ENCODE results near the gene CACNB1. TPM values are rescaled to one million over a fixed set of nuclear protein-coding genes. Genes with fewer than 3 reads are reported as not detected.
"Not testable (repeated sequence)": the region's sequence is repeated elsewhere in the genome, so short reads cannot be mapped to it uniquely, and the experiment has no call there.

CACNB1 gene
- total RNA-seq, 1 donor from 2014 or later, result 13.8 TPM

- no peaks in the 10 kb centered on the region for H3K36me3 Mint-ChIP-seq (ENCODE audit: insufficient read depth)
- H3K4me3 Mint-ChIP-seq (ENCODE audit: low read depth), result no peak overlapping the region
- no peak overlapping the region for H3K27ac Mint-ChIP-seq
- no peak for DNase-seq (ENCODE audit: low spot score, unreplicated experiment)
- no peaks in the 10 kb centered on the region for H3K9me3 Mint-ChIP-seq (ENCODE audit: low read depth)
- no peak for TF ChIP-seq CTCF (IDR thresholded peaks at IDR 0.05; ENCODE audit: unreplicated experiment)
- H3K4me1 Mint-ChIP-seq (ENCODE audit: low read depth), result no peaks in the 10 kb centered on the region
- peaks cover 3% of the 10 kb centered on the region for H3K27me3 Mint-ChIP-seq
These were observed 65.9 kb downstream of the CACNB1 start for GRCh38 chr17:39131616-39132015.

- H3K36me3 Mint-ChIP-seq (ENCODE audit: insufficient read depth), result no peaks in the 10 kb centered on the region
- H3K9me3 Mint-ChIP-seq (ENCODE audit: low read depth), result no peaks in the 10 kb centered on the region
- no peaks in the 10 kb centered on the region for H3K4me1 Mint-ChIP-seq (ENCODE audit: low read depth)
- no peak for TF ChIP-seq CTCF (IDR thresholded peaks at IDR 0.05; ENCODE audit: unreplicated experiment)
- H3K27me3 Mint-ChIP-seq, result peaks cover 3% of the 10 kb centered on the region
- H3K27ac Mint-ChIP-seq, result no peak overlapping the region
- H3K4me3 Mint-ChIP-seq (ENCODE audit: low read depth), result no peak overlapping the region
- DNase-seq (ENCODE audit: low spot score, unreplicated experiment), result no peak
These were observed 67.3 kb downstream of the CACNB1 start for GRCh38 chr17:39130205-39130604.

- not testable (repeated sequence) for H3K27ac Mint-ChIP-seq; DNase-seq (ENCODE audit: low spot score, unreplicated experiment); H3K36me3 Mint-ChIP-seq (ENCODE audit: insufficient read depth); H3K4me3 Mint-ChIP-seq (ENCODE audit: low read depth); H3K27me3 Mint-ChIP-seq; H3K4me1 Mint-ChIP-seq (ENCODE audit: low read depth); H3K9me3 Mint-ChIP-seq (ENCODE audit: low read depth)
These were observed 67.9 kb downstream of the CACNB1 start for GRCh38 chr17:39129544-39129943.

- no peak overlapping the region for H3K27ac Mint-ChIP-seq
- H3K36me3 Mint-ChIP-seq (ENCODE audit: insufficient read depth), result no peaks in the 10 kb centered on the region
- H3K4me1 Mint-ChIP-seq (ENCODE audit: low read depth), result no peaks in the 10 kb centered on the region
- H3K4me3 Mint-ChIP-seq (ENCODE audit: low read depth), result no peak overlapping the region
- no peak for TF ChIP-seq CTCF (IDR thresholded peaks at IDR 0.05; ENCODE audit: unreplicated experiment)
- H3K27me3 Mint-ChIP-seq, result no peaks in the 10 kb centered on the region
- H3K9me3 Mint-ChIP-seq (ENCODE audit: low read depth), result no peaks in the 10 kb centered on the region
- DNase-seq (ENCODE audit: low spot score, unreplicated experiment), result no peak
These were observed 71.0 kb downstream of the CACNB1 start for GRCh38 chr17:39126436-39126835.

GRCh38 chr17:39125143-39125875, 72.2 kb downstream of the CACNB1 start:
- Mint-ChIP-seq H3K4me1 (ENCODE audit: low read depth) (no peaks in the 10 kb centered on the region), H3K27me3 (no peaks in the 10 kb centered on the region), H3K9me3 (ENCODE audit: low read depth) (no peaks in the 10 kb centered on the region), H3K27ac (no peak overlapping the region), H3K4me3 (ENCODE audit: low read depth) (no peak overlapping the region), H3K36me3 (ENCODE audit: insufficient read depth) (no peaks in the 10 kb centered on the region)
- no peak for DNase-seq (ENCODE audit: low spot score, unreplicated experiment)
- no peak for TF ChIP-seq CTCF (IDR thresholded peaks at IDR 0.05; ENCODE audit: unreplicated experiment)

- H3K4me1 Mint-ChIP-seq (ENCODE audit: low read depth), result no peaks in the 10 kb centered on the region
- no peak overlapping the region for H3K27ac Mint-ChIP-seq
- DNase-seq (ENCODE audit: low spot score, unreplicated experiment), result no peak
- H3K36me3 Mint-ChIP-seq (ENCODE audit: insufficient read depth), result no peaks in the 10 kb centered on the region
- no peak for TF ChIP-seq CTCF (IDR thresholded peaks at IDR 0.05; ENCODE audit: unreplicated experiment)
- no peak overlapping the region for H3K4me3 Mint-ChIP-seq (ENCODE audit: low read depth)
- H3K27me3 Mint-ChIP-seq, result no peaks in the 10 kb centered on the region
- no peaks in the 10 kb centered on the region for H3K9me3 Mint-ChIP-seq (ENCODE audit: low read depth)
These were observed 73.8 kb downstream of the CACNB1 start for GRCh38 chr17:39123627-39124026.
